ENCODE data around the gene IL1RAPL1. TPM values are rescaled to one million over a fixed set of nuclear protein-coding genes. Genes with fewer than 3 reads are reported as not detected.

IL1RAPL1 gene
- total and polyA plus RNA-seq, 2 experiments from 2014 or later, result 0.18 to 0.49 TPM

DNA sequence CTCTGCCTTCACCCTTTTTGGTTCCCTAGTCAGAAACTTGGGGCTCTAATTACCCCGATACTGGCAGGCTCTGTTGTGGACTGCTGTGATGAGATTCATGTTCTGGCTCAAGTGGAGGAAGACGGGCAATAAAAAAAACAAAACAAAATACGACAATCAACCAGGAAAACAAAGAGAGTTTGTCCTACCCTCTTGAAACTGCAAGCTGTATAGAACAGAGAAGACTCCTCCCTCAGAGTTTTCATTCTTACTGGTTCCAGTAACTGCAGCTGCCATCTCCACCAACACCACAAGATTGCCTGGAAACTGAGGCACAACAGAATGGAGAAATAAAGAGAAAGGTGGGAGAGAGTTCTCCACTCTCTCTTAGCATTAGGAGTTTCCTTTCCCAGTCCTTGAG lies 11.1 kb upstream of the IL1RAPL1 start:
- Mint-ChIP-seq H3K27ac (no peak overlapping the region), H3K36me3 (ENCODE audit: low read depth) (no peaks in the 10 kb centered on the region), H3K27me3 (ENCODE audit: insufficient read depth, low read depth, poor library complexity) (peaks cover 2% of the 10 kb centered on the region), H3K4me3 (no peak overlapping the region), H3K9me3 (no peaks in the 10 kb centered on the region), H3K4me1 (peaks cover 5% of the 10 kb centered on the region)
- no peak overlapping the region for H3K4me3 ChIP-seq
- no peaks in the 10 kb centered on the region for H3K79me2 ChIP-seq (replicated peaks; ENCODE audit: insufficient read depth)
- no peak for TF ChIP-seq ZNF331 (CRISPR knock-in tag; IDR thresholded peaks at IDR 0.05; ENCODE audit: low read depth)
- no peak for TF ChIP-seq REST (IDR thresholded peaks at IDR 0.05; ENCODE audit: unreplicated experiment)
- TF ChIP-seq EZH2 (IDR thresholded peaks at IDR 0.05; ENCODE audit: low read depth, unreplicated experiment), result no peak
- TF ChIP-seq, protein P1, sequence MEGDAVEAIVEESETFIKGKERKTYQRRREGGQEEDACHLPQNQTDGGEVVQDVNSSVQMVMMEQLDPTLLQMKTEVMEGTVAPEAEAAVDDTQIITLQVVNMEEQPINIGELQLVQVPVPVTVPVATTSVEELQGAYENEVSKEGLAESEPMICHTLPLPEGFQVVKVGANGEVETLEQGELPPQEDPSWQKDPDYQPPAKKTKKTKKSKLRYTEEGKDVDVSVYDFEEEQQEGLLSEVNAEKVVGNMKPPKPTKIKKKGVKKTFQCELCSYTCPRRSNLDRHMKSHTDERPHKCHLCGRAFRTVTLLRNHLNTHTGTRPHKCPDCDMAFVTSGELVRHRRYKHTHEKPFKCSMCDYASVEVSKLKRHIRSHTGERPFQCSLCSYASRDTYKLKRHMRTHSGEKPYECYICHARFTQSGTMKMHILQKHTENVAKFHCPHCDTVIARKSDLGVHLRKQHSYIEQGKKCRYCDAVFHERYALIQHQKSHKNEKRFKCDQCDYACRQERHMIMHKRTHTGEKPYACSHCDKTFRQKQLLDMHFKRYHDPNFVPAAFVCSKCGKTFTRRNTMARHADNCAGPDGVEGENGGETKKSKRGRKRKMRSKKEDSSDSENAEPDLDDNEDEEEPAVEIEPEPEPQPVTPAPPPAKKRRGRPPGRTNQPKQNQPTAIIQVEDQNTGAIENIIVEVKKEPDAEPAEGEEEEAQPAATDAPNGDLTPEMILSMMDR (conservative IDR thresholded peaks at IDR 0.05; ENCODE audit: low read depth in 2 of 2), result no peak
- no peak for TF ChIP-seq ETS1 (IDR thresholded peaks at IDR 0.05)
- TF ChIP-seq POLR2AphosphoS5 (IDR thresholded peaks at IDR 0.05; ENCODE audit: low read depth), result no peak
- TF ChIP-seq STAT1 (IDR thresholded peaks at IDR 0.05; ENCODE audit: unreplicated experiment), result no peak
- no peak for TF ChIP-seq NANOG (IDR thresholded peaks at IDR 0.05; ENCODE audit: borderline replicate concordance)
- no peak for TF ChIP-seq CREB1 (CRISPR knock-in tag; IDR thresholded peaks at IDR 0.05; ENCODE audit: low read depth)
- no peak for TF ChIP-seq JUNB (IDR thresholded peaks at IDR 0.05; ENCODE audit: unreplicated experiment)
- no peak for TF ChIP-seq EZH2phosphoT487 (IDR thresholded peaks at IDR 0.05; ENCODE audit: unreplicated experiment)
- no peak for TF ChIP-seq ZNF462 (CRISPR knock-in tag; IDR thresholded peaks at IDR 0.05)
- TF ChIP-seq ZNF114 (CRISPR knock-in tag; IDR thresholded peaks at IDR 0.05), result no peak
- H2AFZ ChIP-seq, result no peak overlapping the region
- H3K4me1 ChIP-seq (ENCODE audit: insufficient read depth), result peaks cover 3% of the 10 kb centered on the region; the same call in 1 of the 2 replicates
- H3K4me2 ChIP-seq, result no peak overlapping the region
- H3K9me2 ChIP-seq (ENCODE audit: insufficient read depth), result no peaks in the 10 kb centered on the region
- H4K20me1 ChIP-seq (replicated peaks; ENCODE audit: insufficient read depth), result no peaks in the 10 kb centered on the region
- H3K27me3 ChIP-seq (ENCODE audit: insufficient read depth), result no peaks in the 10 kb centered on the region
- no peaks in the 10 kb centered on the region for H3F3A ChIP-seq (replicated peaks; ENCODE audit: low read depth)
- H3K36me3 ChIP-seq (ENCODE audit: insufficient read depth), result no peaks in the 10 kb centered on the region
- no peak for ATAC-seq
- no peak overlapping the region for H3K27ac ChIP-seq (ENCODE audit: low read depth)
- DNase-seq (ENCODE audit: low spot score), result no peak

Measured in GM23338 (cell line).